ENCODE results near the gene RNF220.

Gene RNF220

DNA sequence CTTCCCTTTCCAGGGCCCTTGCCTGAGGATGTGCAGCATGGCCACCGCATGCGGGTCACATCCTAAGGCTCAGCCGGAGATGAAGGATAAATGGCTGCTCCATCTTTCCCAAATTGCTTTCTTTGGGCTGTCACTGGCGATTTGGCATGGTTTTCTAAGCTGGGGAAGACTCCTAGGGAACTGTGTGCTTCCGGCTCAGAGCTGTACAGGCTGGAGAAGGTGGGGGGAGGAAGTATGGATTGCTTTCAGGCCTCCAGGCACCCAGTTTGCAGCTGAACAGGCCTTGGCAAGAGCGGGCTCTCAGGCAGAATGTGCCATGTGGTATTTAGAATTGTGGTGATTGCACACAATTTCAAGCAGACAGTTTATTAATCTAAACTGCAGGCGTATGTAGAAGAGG is 220.3 kb downstream of the RNF220 start:
- TF ChIP-seq, protein P1, sequence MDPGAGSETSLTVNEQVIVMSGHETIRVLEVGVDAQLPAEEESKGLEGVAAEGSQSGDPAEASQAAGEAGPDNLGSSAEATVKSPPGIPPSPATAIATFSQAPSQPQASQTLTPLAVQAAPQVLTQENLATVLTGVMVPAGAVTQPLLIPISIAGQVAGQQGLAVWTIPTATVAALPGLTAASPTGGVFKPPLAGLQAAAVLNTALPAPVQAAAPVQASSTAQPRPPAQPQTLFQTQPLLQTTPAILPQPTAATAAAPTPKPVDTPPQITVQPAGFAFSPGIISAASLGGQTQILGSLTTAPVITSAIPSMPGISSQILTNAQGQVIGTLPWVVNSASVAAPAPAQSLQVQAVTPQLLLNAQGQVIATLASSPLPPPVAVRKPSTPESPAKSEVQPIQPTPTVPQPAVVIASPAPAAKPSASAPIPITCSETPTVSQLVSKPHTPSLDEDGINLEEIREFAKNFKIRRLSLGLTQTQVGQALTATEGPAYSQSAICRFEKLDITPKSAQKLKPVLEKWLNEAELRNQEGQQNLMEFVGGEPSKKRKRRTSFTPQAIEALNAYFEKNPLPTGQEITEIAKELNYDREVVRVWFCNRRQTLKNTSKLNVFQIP (CRISPR knock-in tag; IDR thresholded peaks at IDR 0.05; ENCODE audit: borderline replicate concordance, low read depth): no peak
- TF ChIP-seq TCF4 (CRISPR knock-in tag; IDR thresholded peaks at IDR 0.05; ENCODE audit: borderline replicate concordance) (no peak), TOX (CRISPR knock-in tag; IDR thresholded peaks at IDR 0.05; ENCODE audit: borderline replicate concordance) (no peak), ZFP3 (CRISPR knock-in tag; IDR thresholded peaks at IDR 0.05) (no peak)
- no peak for ATAC-seq

DNA sequence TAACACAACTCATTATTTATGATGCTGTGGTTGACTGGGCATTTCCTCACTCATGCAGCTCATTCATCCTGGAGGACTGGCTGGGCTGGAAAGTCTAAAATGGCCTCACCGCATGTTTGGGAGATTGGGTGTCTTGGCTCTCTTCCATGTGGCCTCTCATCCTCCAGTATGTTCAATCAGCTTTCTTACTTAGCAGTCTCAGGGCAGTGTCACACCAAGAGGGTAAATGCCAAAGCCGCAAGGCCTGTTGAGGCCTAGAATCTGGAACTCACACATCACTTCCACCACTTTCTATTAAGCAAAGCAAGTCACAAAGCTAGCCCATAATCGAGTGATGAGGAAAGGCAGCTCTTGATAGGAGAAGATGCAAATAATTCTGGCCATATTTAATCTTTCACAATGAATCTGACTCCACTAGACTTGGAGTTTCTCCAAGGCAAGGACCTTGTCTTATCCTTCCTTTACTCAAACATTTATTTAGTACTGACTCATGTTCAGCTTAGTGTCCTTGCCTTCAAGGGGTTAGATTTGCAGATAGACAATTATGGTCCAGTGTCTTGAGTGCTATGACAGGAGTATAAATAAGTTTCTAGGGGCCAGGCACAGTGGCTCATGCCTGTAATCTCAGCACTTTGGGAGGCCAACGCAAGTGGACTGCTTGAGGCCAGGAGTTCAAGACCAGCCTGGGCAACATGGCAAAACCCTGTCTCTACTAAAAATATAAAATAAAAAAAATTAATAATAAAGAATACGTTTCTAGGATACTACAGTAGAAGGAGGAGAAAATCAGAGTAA is 224.1 kb downstream of the RNF220 start:
- TF ChIP-seq ZNF565 (CRISPR knock-in tag; conservative IDR thresholded peaks at IDR 0.05; ENCODE audit: low read depth) (no peak), OSR1 (CRISPR knock-in tag; IDR thresholded peaks at IDR 0.05) (no peak), ISL1 (CRISPR knock-in tag; IDR thresholded peaks at IDR 0.05) (no peak), BACH2 (CRISPR knock-in tag; IDR thresholded peaks at IDR 0.05; ENCODE audit: borderline replicate concordance) (no peak), ESRRG (CRISPR knock-in tag; IDR thresholded peaks at IDR 0.05) (no peak), TCF4 (CRISPR knock-in tag; IDR thresholded peaks at IDR 0.05; ENCODE audit: borderline replicate concordance) (no peak), TOX (CRISPR knock-in tag; IDR thresholded peaks at IDR 0.05; ENCODE audit: borderline replicate concordance) (no peak)
- TF ChIP-seq, protein P2, sequence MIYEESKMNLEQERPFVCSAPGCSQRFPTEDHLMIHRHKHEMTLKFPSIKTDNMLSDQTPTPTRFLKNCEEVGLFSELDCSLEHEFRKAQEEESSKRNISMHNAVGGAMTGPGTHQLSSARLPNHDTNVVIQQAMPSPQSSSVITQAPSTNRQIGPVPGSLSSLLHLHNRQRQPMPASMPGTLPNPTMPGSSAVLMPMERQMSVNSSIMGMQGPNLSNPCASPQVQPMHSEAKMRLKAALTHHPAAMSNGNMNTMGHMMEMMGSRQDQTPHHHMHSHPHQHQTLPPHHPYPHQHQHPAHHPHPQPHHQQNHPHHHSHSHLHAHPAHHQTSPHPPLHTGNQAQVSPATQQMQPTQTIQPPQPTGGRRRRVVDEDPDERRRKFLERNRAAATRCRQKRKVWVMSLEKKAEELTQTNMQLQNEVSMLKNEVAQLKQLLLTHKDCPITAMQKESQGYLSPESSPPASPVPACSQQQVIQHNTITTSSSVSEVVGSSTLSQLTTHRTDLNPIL (CRISPR knock-in tag; IDR thresholded peaks at IDR 0.05; ENCODE audit: low read depth): no peak
- ATAC-seq: no peak

DNA sequence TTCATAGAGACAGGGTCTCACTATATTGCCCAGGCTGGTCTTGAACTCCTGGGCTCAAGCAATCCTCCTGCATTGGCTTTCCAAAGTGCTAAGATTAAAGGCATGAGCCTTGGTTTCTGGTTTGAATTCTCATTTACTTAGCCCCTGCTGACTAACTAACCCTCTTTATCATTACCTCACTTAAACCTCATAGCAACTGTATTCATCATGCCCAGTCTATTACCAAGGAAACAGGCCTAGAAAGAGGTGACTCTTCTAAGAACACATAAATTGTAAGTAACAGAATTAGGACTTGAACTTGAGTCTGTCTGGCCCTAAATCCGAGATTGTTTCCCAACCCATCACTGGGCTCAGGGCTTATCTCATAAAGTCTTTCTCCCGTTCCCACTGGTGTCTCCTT is 225.1 kb downstream of the RNF220 start:
- TF ChIP-seq, protein P1 (CRISPR knock-in tag; IDR thresholded peaks at IDR 0.05; ENCODE audit: borderline replicate concordance, low read depth): no peak
- TF ChIP-seq OSR1 (CRISPR knock-in tag; IDR thresholded peaks at IDR 0.05): no peak
- TF ChIP-seq, protein P2 (CRISPR knock-in tag; IDR thresholded peaks at IDR 0.05; ENCODE audit: low read depth): no peak
- TF ChIP-seq BACH2 (CRISPR knock-in tag; IDR thresholded peaks at IDR 0.05; ENCODE audit: borderline replicate concordance): no peak
- TF ChIP-seq GLIS3 (CRISPR knock-in tag; IDR thresholded peaks at IDR 0.05): no peak
- TF ChIP-seq, protein P3, sequence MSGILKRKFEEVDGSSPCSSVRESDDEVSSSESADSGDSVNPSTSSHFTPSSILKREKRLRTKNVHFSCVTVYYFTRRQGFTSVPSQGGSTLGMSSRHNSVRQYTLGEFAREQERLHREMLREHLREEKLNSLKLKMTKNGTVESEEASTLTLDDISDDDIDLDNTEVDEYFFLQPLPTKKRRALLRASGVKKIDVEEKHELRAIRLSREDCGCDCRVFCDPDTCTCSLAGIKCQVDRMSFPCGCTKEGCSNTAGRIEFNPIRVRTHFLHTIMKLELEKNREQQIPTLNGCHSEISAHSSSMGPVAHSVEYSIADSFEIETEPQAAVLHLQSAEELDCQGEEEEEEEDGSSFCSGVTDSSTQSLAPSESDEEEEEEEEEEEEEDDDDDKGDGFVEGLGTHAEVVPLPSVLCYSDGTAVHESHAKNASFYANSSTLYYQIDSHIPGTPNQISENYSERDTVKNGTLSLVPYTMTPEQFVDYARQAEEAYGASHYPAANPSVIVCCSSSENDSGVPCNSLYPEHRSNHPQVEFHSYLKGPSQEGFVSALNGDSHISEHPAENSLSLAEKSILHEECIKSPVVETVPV (CRISPR knock-in tag; IDR thresholded peaks at IDR 0.05): no peak
- no peak for TF ChIP-seq SNAI2 (CRISPR knock-in tag; IDR thresholded peaks at IDR 0.05)
- no peak for TF ChIP-seq RARB (CRISPR knock-in tag; IDR thresholded peaks at IDR 0.05)
- no peak for TF ChIP-seq TOX (CRISPR knock-in tag; IDR thresholded peaks at IDR 0.05; ENCODE audit: borderline replicate concordance)
- TF ChIP-seq ZFP30 (CRISPR knock-in tag; IDR thresholded peaks at IDR 0.05): no peak
- no peak for TF ChIP-seq ESRRG (CRISPR knock-in tag; IDR thresholded peaks at IDR 0.05)
- TF ChIP-seq ZNF565 (CRISPR knock-in tag; conservative IDR thresholded peaks at IDR 0.05; ENCODE audit: low read depth): no peak
- no peak for TF ChIP-seq ZFP3 (CRISPR knock-in tag; IDR thresholded peaks at IDR 0.05)
- TF ChIP-seq, protein P4, sequence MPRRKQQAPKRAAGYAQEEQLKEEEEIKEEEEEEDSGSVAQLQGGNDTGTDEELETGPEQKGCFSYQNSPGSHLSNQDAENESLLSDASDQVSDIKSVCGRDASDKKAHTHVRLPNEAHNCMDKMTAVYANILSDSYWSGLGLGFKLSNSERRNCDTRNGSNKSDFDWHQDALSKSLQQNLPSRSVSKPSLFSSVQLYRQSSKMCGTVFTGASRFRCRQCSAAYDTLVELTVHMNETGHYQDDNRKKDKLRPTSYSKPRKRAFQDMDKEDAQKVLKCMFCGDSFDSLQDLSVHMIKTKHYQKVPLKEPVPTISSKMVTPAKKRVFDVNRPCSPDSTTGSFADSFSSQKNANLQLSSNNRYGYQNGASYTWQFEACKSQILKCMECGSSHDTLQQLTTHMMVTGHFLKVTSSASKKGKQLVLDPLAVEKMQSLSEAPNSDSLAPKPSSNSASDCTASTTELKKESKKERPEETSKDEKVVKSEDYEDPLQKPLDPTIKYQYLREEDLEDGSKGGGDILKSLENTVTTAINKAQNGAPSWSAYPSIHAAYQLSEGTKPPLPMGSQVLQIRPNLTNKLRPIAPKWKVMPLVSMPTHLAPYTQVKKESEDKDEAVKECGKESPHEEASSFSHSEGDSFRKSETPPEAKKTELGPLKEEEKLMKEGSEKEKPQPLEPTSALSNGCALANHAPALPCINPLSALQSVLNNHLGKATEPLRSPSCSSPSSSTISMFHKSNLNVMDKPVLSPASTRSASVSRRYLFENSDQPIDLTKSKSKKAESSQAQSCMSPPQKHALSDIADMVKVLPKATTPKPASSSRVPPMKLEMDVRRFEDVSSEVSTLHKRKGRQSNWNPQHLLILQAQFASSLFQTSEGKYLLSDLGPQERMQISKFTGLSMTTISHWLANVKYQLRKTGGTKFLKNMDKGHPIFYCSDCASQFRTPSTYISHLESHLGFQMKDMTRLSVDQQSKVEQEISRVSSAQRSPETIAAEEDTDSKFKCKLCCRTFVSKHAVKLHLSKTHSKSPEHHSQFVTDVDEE (CRISPR knock-in tag; IDR thresholded peaks at IDR 0.05): no peak
- TF ChIP-seq ZNF8 (CRISPR knock-in tag; IDR thresholded peaks at IDR 0.05): no peak
- ATAC-seq: no peak

Data from SK-N-SH treated with all-trans-retinoic acid at 6 μM for 48 hours (cell line).